HFFc6 (cell line): ENCODE data around the gene LRRC42. TPM values are rescaled to one million over a fixed set of nuclear protein-coding genes. Genes with fewer than 3 reads are reported as not detected.

Experiments
- DNase-seq: peaks from one replicate; pipeline ENCODE4 v3.0.0-alpha.2; 2018
- H3K27ac Mint-ChIP-seq: 2 replicates; pipeline ENCODE4 v1.8.0; 2020; ENCODE audit warnings: mild to moderate bottlenecking, mixed read lengths
- H3K27me3 Mint-ChIP-seq: 2 replicates; pipeline ENCODE4 v1.8.0; 2021; ENCODE audit warnings: mild to moderate bottlenecking, moderate library complexity, mixed read lengths; ENCODE audit not compliant: insufficient read depth
- H3K36me3 Mint-ChIP-seq: 2 replicates; pipeline ENCODE4 v1.8.0; 2021; ENCODE audit warnings: low read depth, mixed read lengths
- H3K4me1 Mint-ChIP-seq: 2 replicates; pipeline ENCODE4 v1.8.0; 2020; ENCODE audit warnings: low read depth, mixed read lengths
- H3K4me3 Mint-ChIP-seq: 2 replicates; pipeline ENCODE4 v1.8.0; 2020; ENCODE audit warnings: mild to moderate bottlenecking, moderate library complexity, mixed read lengths
- H3K9me3 Mint-ChIP-seq: 2 replicates; pipeline ENCODE4 v1.8.0; 2020; ENCODE audit warnings: mild to moderate bottlenecking, mixed read lengths
- total RNA-seq, 6 experiments: library from RNA; stranded (reverse); fragmentation: NEBNext Ultra II Directional; extraction: Animal tissue kit (Norgen Biotek cat#: 25700); gene quantifications; 2 replicates in 1 of 6; 3 replicates in 5 of 6; pipeline ENCODE4 v1.2.3, GENCODE V29; 2021
- TF ChIP-seq, protein P1 (sequence below): fragments of 200-600 bp; sonication (generic); IDR thresholded peaks from 2 replicates; pipeline ENCODE4 v1.5.0; 2021; ENCODE audit warnings: antibody characterized with exemption, mild to moderate bottlenecking

The LRRC42 gene
- total RNA-seq, 6 experiments from 2014 or later: 36.3 to 44.2 (median 42.2) TPM

DNA sequence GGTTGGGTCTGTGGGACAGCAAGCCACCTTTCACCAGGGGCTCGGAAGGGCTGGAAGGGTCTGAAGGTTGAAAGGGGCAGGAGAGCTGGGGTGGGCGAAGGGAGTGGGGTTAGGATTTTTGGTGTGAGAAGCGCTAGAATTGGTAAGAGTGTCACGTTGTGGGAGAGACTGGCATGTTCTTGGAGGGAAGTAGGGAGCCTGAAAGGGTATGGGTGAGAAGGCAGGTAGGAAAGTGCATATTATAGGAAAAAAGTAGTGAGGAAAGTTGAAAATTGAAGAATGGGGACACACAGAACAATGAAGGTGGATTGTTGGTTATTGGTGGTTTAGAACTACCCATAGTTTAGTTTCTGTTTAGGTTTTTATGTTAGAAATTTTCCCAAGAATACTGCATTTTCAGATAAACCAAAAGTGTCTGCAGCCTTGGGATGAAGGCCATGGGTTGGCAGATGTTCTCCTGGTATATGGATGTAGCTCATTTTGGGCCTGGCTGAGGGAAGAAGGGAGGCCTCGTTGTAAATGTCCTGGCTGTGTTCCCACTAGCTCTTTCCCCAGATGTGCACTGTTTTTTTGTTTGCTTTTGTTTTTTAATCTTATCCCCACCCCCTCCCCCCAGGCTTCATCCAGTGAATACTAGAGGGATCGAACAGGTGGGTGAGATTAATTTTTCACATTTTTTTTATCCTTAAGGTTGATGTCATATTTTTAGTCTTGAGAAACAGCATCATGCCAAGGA lies 1.2 kb downstream of the LRRC42 start:
- peaks cover 69% of the 10 kb centered on the region for H3K4me1 Mint-ChIP-seq
- H3K27me3 Mint-ChIP-seq: no peaks in the 10 kb centered on the region; the same call in 1 of the 2 replicates
- no peaks in the 10 kb centered on the region for H3K9me3 Mint-ChIP-seq
- H3K36me3 Mint-ChIP-seq: peaks cover 16% of the 10 kb centered on the region
- peak overlapping the region; percentile 72 for H3K27ac Mint-ChIP-seq
- DNase-seq: no peak
- TF ChIP-seq, protein P1, sequence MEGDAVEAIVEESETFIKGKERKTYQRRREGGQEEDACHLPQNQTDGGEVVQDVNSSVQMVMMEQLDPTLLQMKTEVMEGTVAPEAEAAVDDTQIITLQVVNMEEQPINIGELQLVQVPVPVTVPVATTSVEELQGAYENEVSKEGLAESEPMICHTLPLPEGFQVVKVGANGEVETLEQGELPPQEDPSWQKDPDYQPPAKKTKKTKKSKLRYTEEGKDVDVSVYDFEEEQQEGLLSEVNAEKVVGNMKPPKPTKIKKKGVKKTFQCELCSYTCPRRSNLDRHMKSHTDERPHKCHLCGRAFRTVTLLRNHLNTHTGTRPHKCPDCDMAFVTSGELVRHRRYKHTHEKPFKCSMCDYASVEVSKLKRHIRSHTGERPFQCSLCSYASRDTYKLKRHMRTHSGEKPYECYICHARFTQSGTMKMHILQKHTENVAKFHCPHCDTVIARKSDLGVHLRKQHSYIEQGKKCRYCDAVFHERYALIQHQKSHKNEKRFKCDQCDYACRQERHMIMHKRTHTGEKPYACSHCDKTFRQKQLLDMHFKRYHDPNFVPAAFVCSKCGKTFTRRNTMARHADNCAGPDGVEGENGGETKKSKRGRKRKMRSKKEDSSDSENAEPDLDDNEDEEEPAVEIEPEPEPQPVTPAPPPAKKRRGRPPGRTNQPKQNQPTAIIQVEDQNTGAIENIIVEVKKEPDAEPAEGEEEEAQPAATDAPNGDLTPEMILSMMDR: no peak
- peak overlapping the region; percentile 97 for H3K4me3 Mint-ChIP-seq

DNA sequence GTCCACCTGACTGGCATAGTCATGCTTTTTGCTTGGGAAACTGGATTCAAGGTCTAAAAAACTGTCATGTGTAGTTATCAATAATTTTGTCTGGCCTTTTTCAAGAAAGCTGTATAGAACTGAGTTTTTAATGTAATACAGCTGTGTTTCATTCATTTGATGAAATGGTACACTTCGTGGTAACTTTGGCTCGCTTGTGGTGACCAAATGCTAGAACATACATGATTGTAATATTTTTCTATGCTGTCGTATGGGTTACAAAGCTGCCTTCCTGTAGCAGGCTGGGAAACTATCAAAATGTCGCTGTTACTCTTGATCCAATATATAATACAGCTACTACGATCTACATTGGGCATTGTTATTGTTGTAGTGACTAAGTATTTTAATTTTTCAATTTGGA lies 2.1 kb downstream of the LRRC42 start:
- Mint-ChIP-seq H3K9me3 (no peaks in the 10 kb centered on the region), H3K27ac (peak overlapping the region; percentile 72; the same call in 1 of the 2 replicates), H3K4me1 (peaks cover 60% of the 10 kb centered on the region), H3K4me3 (peak overlapping the region; percentile 97), H3K36me3 (peaks cover 20% of the 10 kb centered on the region), H3K27me3 (no peaks in the 10 kb centered on the region; the same call in 1 of the 2 replicates)
- TF ChIP-seq, protein P1: no peak
- no peak for DNase-seq

DNA sequence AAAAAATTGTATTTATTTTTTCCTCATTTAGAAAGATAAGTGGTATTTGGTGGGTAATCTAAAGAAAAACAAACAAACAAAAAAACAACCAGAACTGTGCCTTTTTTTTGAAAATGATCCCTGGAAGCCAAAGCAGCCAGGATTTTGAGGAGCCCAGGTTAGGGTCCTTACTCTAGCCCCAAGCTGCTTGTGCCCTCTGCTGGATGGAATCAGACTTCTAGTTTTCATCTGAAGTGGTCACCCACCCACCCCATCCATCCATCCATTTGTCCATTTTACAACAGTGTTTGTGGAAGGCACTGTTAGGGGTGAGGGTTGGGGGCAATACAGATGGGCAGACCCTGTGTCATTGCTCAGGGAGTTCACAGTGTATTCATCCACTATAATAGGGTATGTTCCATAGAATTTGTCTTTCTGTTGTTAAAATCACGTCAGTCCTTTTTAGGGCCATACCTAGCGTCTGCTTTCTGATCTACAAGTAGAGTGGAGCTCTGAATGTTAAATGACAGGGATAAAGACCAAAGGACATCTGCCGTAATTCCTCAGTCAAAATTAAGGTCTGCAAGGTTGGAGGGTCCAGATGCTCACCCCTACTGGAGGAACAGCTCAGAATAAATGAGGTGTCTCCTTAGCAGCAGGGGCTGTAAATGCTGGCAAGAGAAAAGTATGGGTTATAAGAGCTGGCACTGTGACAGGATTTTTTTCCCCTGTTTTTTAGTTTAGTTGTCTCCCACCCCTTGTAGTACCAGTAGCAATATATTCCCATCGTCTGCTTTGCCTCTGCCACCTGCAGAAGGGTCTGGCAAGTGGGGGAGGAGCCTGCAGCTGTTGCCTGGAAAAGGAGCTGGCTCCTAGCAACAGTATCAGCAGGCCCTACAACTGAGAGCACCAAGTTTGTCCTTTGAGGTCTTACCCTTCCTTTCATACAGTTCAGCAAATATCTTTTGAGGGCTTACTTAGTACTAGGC lies 3.2 kb downstream of the LRRC42 start:
- H3K9me3 Mint-ChIP-seq: no peaks in the 10 kb centered on the region
- H3K27me3 Mint-ChIP-seq: no peaks in the 10 kb centered on the region; the same call in 1 of the 2 replicates
- H3K4me1 Mint-ChIP-seq: peaks cover 52% of the 10 kb centered on the region
- H3K27ac Mint-ChIP-seq: peak overlapping the region; percentile 65
- no peak overlapping the region for H3K4me3 Mint-ChIP-seq
- TF ChIP-seq, protein P1: peak; percentile 82
- DNase-seq: no peak
- peaks cover 20% of the 10 kb centered on the region for H3K36me3 Mint-ChIP-seq

- TF ChIP-seq, protein P1: no peak
- H3K36me3 Mint-ChIP-seq: peaks cover 18% of the 10 kb centered on the region
- no peak for DNase-seq
- no peak overlapping the region for H3K27ac Mint-ChIP-seq
- H3K9me3 Mint-ChIP-seq: no peaks in the 10 kb centered on the region
- H3K4me3 Mint-ChIP-seq: no peak overlapping the region
- no peaks in the 10 kb centered on the region; the same call in 1 of the 2 replicates for H3K27me3 Mint-ChIP-seq
- peaks cover 55% of the 10 kb centered on the region for H3K4me1 Mint-ChIP-seq
Observed at GRCh38 chr1:53951697-53952096, 5.5 kb downstream of the LRRC42 start.

GRCh38 chr1:53954128-53954527 lies 8.0 kb downstream of the LRRC42 start:
- Mint-ChIP-seq H3K4me3 (no peak overlapping the region), H3K27me3 (no peaks in the 10 kb centered on the region), H3K9me3 (no peaks in the 10 kb centered on the region), H3K4me1 (peaks cover 49% of the 10 kb centered on the region), H3K36me3 (peaks cover 23% of the 10 kb centered on the region), H3K27ac (no peak overlapping the region)
- TF ChIP-seq, protein P1: no peak
- no peak for DNase-seq
